Panc1 (cell line): Measurements from ENCODE around the gene KIAA0408. TPM values are rescaled to one million over a fixed set of nuclear protein-coding genes. Genes with fewer than 3 reads are reported as not detected.

ENCODE experiments used
- ATAC-seq: fragments of 200-7000 bp; cut with Tn5 transposase; 2 replicates; pipeline ENCODE4 v1.9.1; 2020; ENCODE audit warnings: mild to moderate bottlenecking, moderate library complexity
- BruUV-seq: library from RNA; stranded (reverse); fragments of 400-500 nt; replicated peaks from 2 replicates; lab custom pipeline; 2021; lab: Mats Ljungman, UMichigan
- CTCF ChIA-PET: fragments of 300-600 bp; sonication (Branson Sonifier 250); formaldehyde crosslinking; loops from one replicate; lab custom pipeline; 2022; ENCODE audit warnings: antibody characterized with exemption; lab: Charles Lee
- POLR2A ChIA-PET: fragments of 300-600 bp; sonication (Branson Sonifier 250); formaldehyde crosslinking; loops from one replicate; lab custom pipeline; 2022; ENCODE audit warnings: antibody characterized with exemption; lab: Charles Lee
- DNase-seq: peaks from one replicate; pipeline ENCODE4 v3.0.0-alpha.2; 2010; ENCODE audit warnings: low read depth, low spot score
- H3K27ac ChIP-seq: 2 replicates; pipeline ENCODE4 v1.5.1; 2011; ENCODE audit warnings: mild to moderate bottlenecking, low read length, inconsistent platforms
- H3K27me3 ChIP-seq: fragments of 200-500 bp; sonication (Bioruptor generic); 2 replicates; pipeline ENCODE4 v1.6.0; 2014; ENCODE audit warnings: low read length, inconsistent platforms; ENCODE audit not compliant: control insufficient read depth, insufficient read depth
- H3K36me3 ChIP-seq: fragments of 200-500 bp; sonication (Bioruptor generic); 2 replicates; pipeline ENCODE4 v1.5.1; 2014; ENCODE audit warnings: inconsistent platforms, mild to moderate bottlenecking, low read length, moderate library complexity; ENCODE audit not compliant: control insufficient read depth, insufficient read depth
- H3K4me1 ChIP-seq: 2 replicates; pipeline ENCODE4 v1.5.1; 2011; ENCODE audit warnings: inconsistent platforms, mild to moderate bottlenecking, low read length, moderate library complexity; ENCODE audit not compliant: control insufficient read depth, insufficient read depth
- H3K4me3 ChIP-seq, 2 experiments: 2 replicates each; pipeline ENCODE4 v1.5.1; 2011 to 2012; ENCODE audit warnings: low read depth in 2 of 2, low read length in 2 of 2, mild to moderate bottlenecking in 2 of 2, inconsistent platforms in 1 of 2, moderate library complexity in 1 of 2
- H3K9me3 ChIP-seq: fragments of 200-500 bp; sonication (Bioruptor generic); 2 replicates; pipeline ENCODE4 v1.5.1; 2014; ENCODE audit warnings: low read depth, mild to moderate bottlenecking, inconsistent platforms, low read length, moderate library complexity; ENCODE audit not compliant: control insufficient read depth, insufficient read depth
- POLR2AphosphoS5 ChIP-seq: IDR thresholded peaks from 2 replicates; pipeline ENCODE4 v1.6.1; 2012; ENCODE audit warnings: mild to moderate bottlenecking, low read depth, low read length, moderate library complexity
- REST ChIP-seq, 2 experiments: IDR thresholded peaks; 2 replicates each; pipeline ENCODE4 v1.6.1; 2011 to 2012; ENCODE audit warnings: low read depth in 2 of 2, control low read depth in 1 of 2, low read length in 1 of 2, mild to moderate bottlenecking in 1 of 2, moderate library complexity in 1 of 2; ENCODE audit not compliant: insufficient read depth in 1 of 2
- SIN3A ChIP-seq: IDR thresholded peaks from 2 replicates; pipeline ENCODE4 v1.6.1; 2012; ENCODE audit warnings: low read depth, mild to moderate bottlenecking, low read length, moderate library complexity, borderline replicate concordance; ENCODE audit not compliant: insufficient read depth
- TCF7L2 ChIP-seq: IDR thresholded peaks from 2 replicates; pipeline ENCODE4 v1.6.1; 2011; ENCODE audit warnings: mild to moderate bottlenecking, low read depth, low read length, inconsistent platforms
- in situ Hi-C: cut with HindIII; loops from 2 replicates; pipeline ENCODE4 v1.10.0; 2016; ENCODE audit warnings: low sequenced_read_pairs, low pct_unique_long_range_greater_than_20kb
- intact Hi-C: fragments of 100-400 bp; cut with micrococcal nuclease; formaldehyde crosslinking; loops from one replicate; pipeline ENCODE4 v1.10.0; 2022; ENCODE audit not compliant: unreplicated experiment
- total RNA-seq: library from RNA; stranded (reverse); gene quantifications from one replicate; pipeline ENCODE4 v1.2.1, GENCODE V29; 2021; ENCODE audit not compliant: unreplicated experiment
- TF ChIP-seq, protein P1 (sequence below): fragments of 450-650 bp; IDR thresholded peaks from 2 replicates; pipeline ENCODE4 v1.5.1; 2017; ENCODE audit warnings: mild to moderate bottlenecking

KIAA0408 gene
- total RNA-seq, 1 experiment from 2014 or later, result 0.90 TPM

DNA sequence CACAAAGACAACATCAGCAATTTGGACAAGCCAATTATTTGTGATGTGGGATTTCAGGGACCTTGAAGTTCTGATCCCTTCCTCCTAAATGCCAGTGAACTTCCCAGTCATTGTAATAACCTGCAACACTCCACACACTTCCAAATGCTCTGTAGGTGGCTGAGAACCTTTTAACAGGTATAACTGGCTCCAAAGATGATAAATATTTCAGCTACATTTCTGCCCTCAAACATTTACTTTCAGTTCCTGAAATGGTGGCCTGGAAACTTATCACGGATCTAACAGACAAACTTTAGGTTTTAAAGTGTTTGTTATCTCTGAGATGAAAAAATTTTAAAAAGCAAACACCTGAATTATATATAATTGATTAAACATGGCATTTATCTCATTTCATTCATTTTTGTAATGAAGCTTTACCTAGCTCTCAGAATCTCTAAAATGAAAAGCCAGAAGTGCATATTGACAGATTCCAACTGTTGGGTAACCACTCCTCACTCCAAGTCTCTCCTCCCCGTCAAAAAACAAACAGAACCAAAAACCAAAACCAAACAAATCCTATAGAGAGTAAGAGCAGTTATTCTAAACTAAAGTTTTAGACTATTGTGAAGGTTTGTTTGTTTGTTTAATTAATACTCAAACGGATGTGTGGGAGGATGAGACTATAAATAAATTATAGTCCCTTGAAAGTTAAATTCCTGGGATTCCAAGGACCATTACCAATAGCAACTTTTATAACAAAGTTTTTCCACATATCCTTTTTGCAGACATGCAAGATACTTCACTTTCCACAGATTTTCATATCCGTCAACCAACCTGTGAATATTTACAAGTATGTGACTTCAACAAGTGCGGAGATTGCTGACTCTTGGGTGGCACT, 12.4 kb upstream of the KIAA0408 start:
- intact Hi-C loops, result no loop called here
- no peak overlapping the region for H3K27ac ChIP-seq
- POLR2A ChIA-PET, result no interaction called here
- no peak for TF ChIP-seq POLR2AphosphoS5
- no peak for TF ChIP-seq REST (IDR thresholded peaks at IDR 0.05; ENCODE audit: insufficient read depth in 1 of 2, low read depth in 2 of 2, low read length in 1 of 2)
- TF ChIP-seq SIN3A, result no peak
- TF ChIP-seq, protein P1, sequence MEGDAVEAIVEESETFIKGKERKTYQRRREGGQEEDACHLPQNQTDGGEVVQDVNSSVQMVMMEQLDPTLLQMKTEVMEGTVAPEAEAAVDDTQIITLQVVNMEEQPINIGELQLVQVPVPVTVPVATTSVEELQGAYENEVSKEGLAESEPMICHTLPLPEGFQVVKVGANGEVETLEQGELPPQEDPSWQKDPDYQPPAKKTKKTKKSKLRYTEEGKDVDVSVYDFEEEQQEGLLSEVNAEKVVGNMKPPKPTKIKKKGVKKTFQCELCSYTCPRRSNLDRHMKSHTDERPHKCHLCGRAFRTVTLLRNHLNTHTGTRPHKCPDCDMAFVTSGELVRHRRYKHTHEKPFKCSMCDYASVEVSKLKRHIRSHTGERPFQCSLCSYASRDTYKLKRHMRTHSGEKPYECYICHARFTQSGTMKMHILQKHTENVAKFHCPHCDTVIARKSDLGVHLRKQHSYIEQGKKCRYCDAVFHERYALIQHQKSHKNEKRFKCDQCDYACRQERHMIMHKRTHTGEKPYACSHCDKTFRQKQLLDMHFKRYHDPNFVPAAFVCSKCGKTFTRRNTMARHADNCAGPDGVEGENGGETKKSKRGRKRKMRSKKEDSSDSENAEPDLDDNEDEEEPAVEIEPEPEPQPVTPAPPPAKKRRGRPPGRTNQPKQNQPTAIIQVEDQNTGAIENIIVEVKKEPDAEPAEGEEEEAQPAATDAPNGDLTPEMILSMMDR, result no peak
- TF ChIP-seq TCF7L2, result no peak
- H3K4me3 ChIP-seq, result no peak overlapping the region
- no peaks in the 10 kb centered on the region for H3K27me3 ChIP-seq
- CTCF ChIA-PET, result interaction anchor here (0.7 kb wide), 1 partner anchor 170 kb away, joined by 3 read pairs; no protein-coding TSS in a partner anchor
- BruUV-seq, result no TSS peak
- in situ Hi-C loops, result no loop called here
- no peak for ATAC-seq
- no peaks in the 10 kb centered on the region; the same call in 1 of the 2 replicates for H3K4me1 ChIP-seq
- H3K9me3 ChIP-seq, result no peaks in the 10 kb centered on the region; the same call in 1 of the 2 replicates
- no peak for DNase-seq
- H3K36me3 ChIP-seq, result no peaks in the 10 kb centered on the region

GRCh38 chr6:127468936-127469335, 9.7 kb upstream of the KIAA0408 start:
- ChIA-PET CTCF (no interaction called here), POLR2A (no interaction called here)
- no peaks in the 10 kb centered on the region for H3K36me3 ChIP-seq
- TF ChIP-seq SIN3A, result no peak
- TF ChIP-seq POLR2AphosphoS5, result no peak
- no peak for TF ChIP-seq TCF7L2
- TF ChIP-seq, protein P1, result no peak
- no peak for TF ChIP-seq REST (IDR thresholded peaks at IDR 0.05; ENCODE audit: insufficient read depth in 1 of 2, low read depth in 2 of 2, low read length in 1 of 2)
- no peaks in the 10 kb centered on the region for H3K9me3 ChIP-seq
- intact Hi-C loops (loop anchor here (10.0 kb wide), 1 partner anchor 176 kb away; no protein-coding TSS in a partner anchor), in situ Hi-C loops (no loop called here)
- no peak for DNase-seq
- no peak overlapping the region for H3K27ac ChIP-seq
- H3K4me3 ChIP-seq, result no peak overlapping the region
- H3K4me1 ChIP-seq, result no peaks in the 10 kb centered on the region; the same call in 1 of the 2 replicates
- H3K27me3 ChIP-seq, result no peaks in the 10 kb centered on the region
- ATAC-seq, result no peak
- no TSS peak for BruUV-seq
